Measurements from ENCODE around the gene SORCS2.

- TF ChIP-seq YY1 (IDR thresholded peaks at IDR 0.05; ENCODE audit: insufficient read depth, insufficient read length) (no peak), SUZ12 (IDR thresholded peaks at IDR 0.05; ENCODE audit: extremely low read depth, insufficient read depth, insufficient read length) (no peak)
These were observed 446.8 kb downstream of the SORCS2 start for GRCh38 chr4:7638984-7639789.
